A673 (cell line): Measurements from ENCODE around the gene TRAF3IP1.
"Not testable (repeated sequence)": the region's sequence is repeated elsewhere in the genome, so short reads cannot be mapped to it uniquely, and the experiment has no call there.

Experiments
- EZH2 ChIP-seq: fragments of 200-600 bp; sonication (generic); IDR thresholded peaks from 2 replicates; pipeline ENCODE4 v1.6.1; 2017; ENCODE audit warnings: borderline replicate concordance, low read depth, mild to moderate bottlenecking, mixed read lengths, antibody characterized with exemption, low read length; ENCODE audit not compliant: poor library complexity, severe bottlenecking
- TF ChIP-seq, protein P1 (sequence below): fragments of 300-800, 200-600 bp; sonication (generic); conservative IDR thresholded peaks from 2 replicates; pipeline ENCODE4 v1.5.1; 2017; ENCODE audit warnings: low read depth, mild to moderate bottlenecking, antibody characterized with exemption, low read length, moderate library complexity, mixed read lengths

GRCh38 chr2:238273433-238273832, 46.9 kb upstream of the TRAF3IP1 start:
- TF ChIP-seq, protein P1, sequence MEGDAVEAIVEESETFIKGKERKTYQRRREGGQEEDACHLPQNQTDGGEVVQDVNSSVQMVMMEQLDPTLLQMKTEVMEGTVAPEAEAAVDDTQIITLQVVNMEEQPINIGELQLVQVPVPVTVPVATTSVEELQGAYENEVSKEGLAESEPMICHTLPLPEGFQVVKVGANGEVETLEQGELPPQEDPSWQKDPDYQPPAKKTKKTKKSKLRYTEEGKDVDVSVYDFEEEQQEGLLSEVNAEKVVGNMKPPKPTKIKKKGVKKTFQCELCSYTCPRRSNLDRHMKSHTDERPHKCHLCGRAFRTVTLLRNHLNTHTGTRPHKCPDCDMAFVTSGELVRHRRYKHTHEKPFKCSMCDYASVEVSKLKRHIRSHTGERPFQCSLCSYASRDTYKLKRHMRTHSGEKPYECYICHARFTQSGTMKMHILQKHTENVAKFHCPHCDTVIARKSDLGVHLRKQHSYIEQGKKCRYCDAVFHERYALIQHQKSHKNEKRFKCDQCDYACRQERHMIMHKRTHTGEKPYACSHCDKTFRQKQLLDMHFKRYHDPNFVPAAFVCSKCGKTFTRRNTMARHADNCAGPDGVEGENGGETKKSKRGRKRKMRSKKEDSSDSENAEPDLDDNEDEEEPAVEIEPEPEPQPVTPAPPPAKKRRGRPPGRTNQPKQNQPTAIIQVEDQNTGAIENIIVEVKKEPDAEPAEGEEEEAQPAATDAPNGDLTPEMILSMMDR, result not testable (repeated sequence)
- TF ChIP-seq EZH2, result not testable (repeated sequence)
